Tibial artery (tissue), 4 donors: ENCODE results near the gene SNRPN.
"Not testable (repeated sequence)": the region's sequence is repeated elsewhere in the genome, so short reads cannot be mapped to it uniquely, and the experiment has no call there.

Source experiments
- DNase-seq, 2 donors: peaks; one replicate each; pipeline ENCODE4 v3.0.0-alpha.2; 2019
- H3K27ac ChIP-seq, 2 donors: fragments of 200-600 bp; sonication (generic) in 1 of 2; 1 replicate in 1 of 2; 2 replicates in 1 of 2; pipeline ENCODE4 v1.5.1; 2018 to 2019; ENCODE audit warnings: mild to moderate bottlenecking in 1 of 2
- H3K27me3 ChIP-seq, 2 donors: fragments of 200-600 bp; sonication (generic) in 1 of 2; one replicate each; pipeline versions ENCODE4 v1.5.1 to v1.6.0; 2016 to 2019
- H3K36me3 ChIP-seq, 3 donors: fragments of 200-600 bp; sonication (generic) in 2 of 3; one replicate each; pipeline ENCODE4 v1.5.1; 2016 to 2019; ENCODE audit warnings: mild to moderate bottlenecking in 2 of 3
- H3K4me1 ChIP-seq, 4 donors: fragments of 200-600 bp; sonication (generic) in 2 of 4; 1 replicate in 3 of 4; 2 replicates in 1 of 4; pipeline ENCODE4 v1.5.1; 2016 to 2019
- H3K4me3 ChIP-seq, 2 donors: fragments of 200-600 bp; sonication (generic) in 1 of 2; 1 replicate in 1 of 2; 2 replicates in 1 of 2; pipeline ENCODE4 v1.5.1; 2018 to 2019; ENCODE audit warnings: mild to moderate bottlenecking in 2 of 2
- H3K9me3 ChIP-seq, 3 donors: fragments of 200-600 bp; sonication (generic) in 1 of 3; one replicate each; pipeline ENCODE4 v1.5.1; 2016 to 2019
- intact Hi-C: fragments of 100-400 bp; cut with DNase I; formaldehyde crosslinking; loops from one replicate; pipeline ENCODE4 v1.15.0; 2023; ENCODE audit warnings: low total_unique reads
- TF ChIP-seq, protein P1 (sequence below), 2 experiments: fragments of 200-600 bp in 1 of 2; fragments of 450-650 bp in 1 of 2; IDR thresholded peaks; one replicate each; pipeline ENCODE4 v1.5.1; 2017 to 2019; ENCODE audit warnings: antibody characterized with exemption in 2 of 2, mild to moderate bottlenecking in 1 of 2, moderate library complexity in 1 of 2

Gene SNRPN

DNA sequence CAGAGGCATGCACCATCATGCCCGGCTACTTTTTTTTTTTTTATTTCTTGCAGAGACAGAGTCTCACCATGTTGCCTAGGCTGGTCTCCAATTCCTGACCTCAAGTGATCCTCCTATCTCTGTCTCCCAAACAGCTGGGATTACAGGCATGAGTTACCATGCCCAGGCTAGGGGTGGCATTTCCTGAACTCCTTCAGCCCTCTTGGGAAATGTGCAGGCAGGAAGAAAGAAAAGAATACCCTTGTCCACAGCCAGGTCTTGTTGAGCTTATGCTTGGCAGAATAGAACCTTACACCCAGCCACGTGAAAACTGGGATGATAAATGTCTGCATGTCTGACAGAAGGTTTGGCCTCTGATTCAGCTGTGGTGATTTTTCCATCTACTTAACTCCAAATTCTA, 30.2 kb upstream of the SNRPN start:
- intact Hi-C loops: no loop called here
- no peak overlapping the region for H3K27ac ChIP-seq
- no peak for DNase-seq
- no peaks in the 10 kb centered on the region for H3K36me3 ChIP-seq
- TF ChIP-seq, protein P1, sequence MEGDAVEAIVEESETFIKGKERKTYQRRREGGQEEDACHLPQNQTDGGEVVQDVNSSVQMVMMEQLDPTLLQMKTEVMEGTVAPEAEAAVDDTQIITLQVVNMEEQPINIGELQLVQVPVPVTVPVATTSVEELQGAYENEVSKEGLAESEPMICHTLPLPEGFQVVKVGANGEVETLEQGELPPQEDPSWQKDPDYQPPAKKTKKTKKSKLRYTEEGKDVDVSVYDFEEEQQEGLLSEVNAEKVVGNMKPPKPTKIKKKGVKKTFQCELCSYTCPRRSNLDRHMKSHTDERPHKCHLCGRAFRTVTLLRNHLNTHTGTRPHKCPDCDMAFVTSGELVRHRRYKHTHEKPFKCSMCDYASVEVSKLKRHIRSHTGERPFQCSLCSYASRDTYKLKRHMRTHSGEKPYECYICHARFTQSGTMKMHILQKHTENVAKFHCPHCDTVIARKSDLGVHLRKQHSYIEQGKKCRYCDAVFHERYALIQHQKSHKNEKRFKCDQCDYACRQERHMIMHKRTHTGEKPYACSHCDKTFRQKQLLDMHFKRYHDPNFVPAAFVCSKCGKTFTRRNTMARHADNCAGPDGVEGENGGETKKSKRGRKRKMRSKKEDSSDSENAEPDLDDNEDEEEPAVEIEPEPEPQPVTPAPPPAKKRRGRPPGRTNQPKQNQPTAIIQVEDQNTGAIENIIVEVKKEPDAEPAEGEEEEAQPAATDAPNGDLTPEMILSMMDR (IDR thresholded peaks at IDR 0.05): no peak
- H3K4me3 ChIP-seq: no peak overlapping the region
- H3K4me1 ChIP-seq: no peaks in the 10 kb centered on the region
- no peaks in the 10 kb centered on the region for H3K27me3 ChIP-seq
- no peaks in the 10 kb centered on the region for H3K9me3 ChIP-seq

DNA sequence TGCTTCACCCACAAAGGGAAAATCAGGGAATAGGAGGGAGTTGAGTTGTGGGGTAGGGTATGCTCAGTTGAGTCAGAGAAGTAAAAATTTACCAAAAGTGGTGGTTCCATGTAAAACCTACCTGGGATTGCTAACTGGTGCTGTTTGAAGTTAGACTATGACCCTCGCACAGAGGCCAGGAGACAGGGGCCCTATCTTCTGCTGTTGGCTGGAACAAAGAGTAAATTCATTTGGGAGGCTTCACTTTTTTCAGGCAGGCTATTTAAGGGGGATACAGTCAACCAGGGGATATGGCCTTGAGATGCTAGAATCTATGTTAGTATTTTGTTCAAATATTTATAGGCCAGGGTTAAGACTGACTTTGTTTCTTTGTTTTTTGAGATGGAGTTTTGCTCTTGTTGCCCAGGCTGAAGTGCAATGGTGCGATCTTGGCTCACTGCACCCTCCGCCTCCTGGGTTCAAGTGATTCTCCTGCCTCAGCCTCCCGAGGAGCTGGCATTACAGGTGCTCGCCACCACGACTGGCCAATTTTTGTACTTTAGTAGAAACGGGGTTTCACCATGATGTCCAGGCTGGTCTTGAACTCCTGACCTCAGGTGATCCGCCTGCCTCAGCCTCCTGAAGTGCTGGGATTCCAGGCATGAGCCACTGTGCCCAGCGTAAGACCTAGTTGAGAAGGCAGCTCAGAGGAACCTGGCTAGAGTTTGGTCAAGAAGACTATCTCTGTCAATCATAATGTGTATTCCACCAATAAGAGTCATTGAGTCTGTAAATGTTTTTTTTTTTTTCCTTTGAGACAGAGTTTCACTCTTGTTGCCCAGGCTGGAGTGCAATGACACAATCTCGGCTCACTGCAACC, 22.7 kb upstream of the SNRPN start:
- H3K27me3 ChIP-seq, H3K9me3 ChIP-seq, intact Hi-C loops, DNase-seq, H3K4me1 ChIP-seq, H3K36me3 ChIP-seq, H3K4me3 ChIP-seq, H3K27ac ChIP-seq: not testable (repeated sequence)

DNA sequence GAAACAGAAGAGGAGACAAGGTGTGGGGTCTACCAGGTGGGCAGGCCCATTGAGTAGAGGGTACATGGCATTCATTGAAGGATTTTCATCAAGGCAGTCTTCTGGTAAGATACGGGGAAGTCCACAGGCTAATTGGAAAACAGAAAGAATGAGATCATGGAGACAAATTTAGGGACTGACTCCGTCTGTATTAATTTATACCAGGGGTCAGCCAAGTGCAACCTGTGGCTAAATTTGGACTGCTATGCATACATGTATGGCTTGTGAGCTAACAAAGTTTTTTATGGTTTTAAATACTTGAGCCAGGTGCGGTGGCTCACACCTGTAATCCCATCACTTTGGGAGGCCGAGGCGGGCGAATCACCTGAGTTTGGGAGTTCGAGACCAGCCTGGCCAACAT, 21.1 kb upstream of the SNRPN start:
- Histone ChIP-seq H3K27ac (no peak overlapping the region), H3K36me3 (no peaks in the 10 kb centered on the region), H3K9me3 (no peaks in the 10 kb centered on the region), H3K4me3 (no peak overlapping the region), H3K27me3 (no peaks in the 10 kb centered on the region), H3K4me1 (peaks cover 0 to 8% (median 2%) of the 10 kb centered on the region in 4 donors)
- TF ChIP-seq, protein P1 (IDR thresholded peaks at IDR 0.05): no peak
- intact Hi-C loops: no loop called here
- no peak for DNase-seq

DNA sequence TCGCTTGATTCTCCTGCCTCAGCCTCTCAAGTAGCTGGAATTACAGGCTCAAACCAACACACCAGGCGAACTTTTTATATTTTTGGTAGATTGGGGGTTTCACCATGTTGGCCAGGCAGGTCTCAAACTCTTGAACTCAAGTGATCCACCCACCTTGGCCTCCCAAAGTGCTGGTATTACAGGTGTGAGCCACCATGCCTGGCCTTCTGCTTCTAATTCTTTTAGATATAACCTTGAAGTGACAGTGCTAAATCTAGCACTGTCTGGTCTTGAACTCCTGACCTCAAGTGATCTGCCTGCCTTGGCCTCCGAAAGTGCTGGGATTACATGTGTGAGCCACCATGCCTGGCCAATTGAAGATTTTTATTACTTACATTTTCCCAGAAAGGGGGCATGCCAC, 16.6 kb upstream of the SNRPN start:
- DNase-seq, H3K36me3 ChIP-seq, H3K27ac ChIP-seq, H3K4me3 ChIP-seq, intact Hi-C loops, H3K27me3 ChIP-seq, H3K4me1 ChIP-seq, H3K9me3 ChIP-seq: not testable (repeated sequence)

DNA sequence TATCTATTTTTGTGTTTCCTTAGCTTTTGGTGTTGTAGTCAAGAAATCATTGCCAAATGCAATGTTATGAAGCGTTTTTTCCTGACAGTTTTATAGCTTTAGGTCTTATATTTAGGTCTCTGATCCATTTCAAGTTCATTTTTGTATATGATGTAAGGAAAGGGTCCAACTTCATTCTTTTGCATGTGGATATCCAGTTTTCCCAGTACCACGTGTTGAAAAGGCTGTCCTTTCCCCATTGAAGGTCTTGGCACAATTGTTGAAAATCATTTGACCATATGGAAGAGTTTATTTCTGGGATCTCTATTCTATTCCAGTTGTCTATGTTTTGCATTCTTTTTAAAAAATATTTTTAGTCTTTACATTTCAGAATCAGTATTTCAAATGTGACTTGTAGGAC, 14.6 kb upstream of the SNRPN start:
- peaks cover 0 to 8% (median 0%) of the 10 kb centered on the region in 4 donors for H3K4me1 ChIP-seq
- no peaks in the 10 kb centered on the region for H3K27me3 ChIP-seq
- no peak overlapping the region for H3K4me3 ChIP-seq
- intact Hi-C loops: no loop called here
- no peak overlapping the region for H3K27ac ChIP-seq
- H3K36me3 ChIP-seq: no peaks in the 10 kb centered on the region
- TF ChIP-seq, protein P1 (IDR thresholded peaks at IDR 0.05): no peak
- H3K9me3 ChIP-seq: no peaks in the 10 kb centered on the region
- no peak for DNase-seq

DNA sequence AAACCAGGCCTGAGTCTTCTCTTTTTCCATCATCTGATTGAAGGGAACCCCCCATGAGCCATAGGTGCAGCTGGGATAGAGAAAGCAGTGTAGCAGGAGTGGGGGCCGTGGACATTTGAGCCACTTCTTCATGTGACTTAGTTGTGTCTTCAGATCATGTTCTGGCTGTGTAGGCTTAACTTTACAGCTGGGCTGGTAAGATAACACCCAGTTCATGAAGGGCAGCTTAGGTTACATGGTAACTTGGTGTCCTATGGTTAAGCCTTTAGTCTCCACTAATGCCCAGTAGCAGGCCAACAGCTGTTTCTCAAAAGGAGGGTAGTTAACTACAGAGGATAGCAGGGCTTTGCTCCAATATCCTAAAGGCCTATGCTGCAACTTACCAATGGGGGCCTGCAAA, 11.4 kb upstream of the SNRPN start:
- H3K27ac ChIP-seq: no peak overlapping the region
- TF ChIP-seq, protein P1 (IDR thresholded peaks at IDR 0.05): no peak
- no peak overlapping the region for H3K4me3 ChIP-seq
- intact Hi-C loops: no loop called here
- no peak for DNase-seq
- peaks cover 0 to 22% (median 6%) of the 10 kb centered on the region in 4 donors for H3K4me1 ChIP-seq
- no peaks in the 10 kb centered on the region for H3K9me3 ChIP-seq
- H3K27me3 ChIP-seq: no peaks in the 10 kb centered on the region
- no peaks in the 10 kb centered on the region for H3K36me3 ChIP-seq
